Osteocyte (in vitro differentiated cells): ENCODE measurements around the gene COL23A1. TPM values are rescaled to one million over a fixed set of nuclear protein-coding genes. Genes with fewer than 3 reads are reported as not detected.

ENCODE experiments used
- DNase-seq: peaks from one replicate; pipeline ENCODE4 v3.0.0; 2021; ENCODE audit warnings: mixed read lengths; ENCODE audit not compliant: unreplicated experiment; ENCODE audit errors: extremely low spot score
- H3K27ac Mint-ChIP-seq: one replicate; pipeline ENCODE4 v1.8.0; 2021; ENCODE audit warnings: mild to moderate bottlenecking, mixed read lengths; ENCODE audit not compliant: unreplicated experiment
- H3K27me3 Mint-ChIP-seq: one replicate; pipeline ENCODE4 v1.8.0; 2021; ENCODE audit warnings: mixed read lengths; ENCODE audit not compliant: unreplicated experiment
- H3K36me3 Mint-ChIP-seq: one replicate; pipeline ENCODE4 v1.8.0; 2021; ENCODE audit warnings: mixed read lengths; ENCODE audit not compliant: unreplicated experiment
- H3K4me1 Mint-ChIP-seq: one replicate; pipeline ENCODE4 v1.8.0; 2021; ENCODE audit warnings: mixed read lengths; ENCODE audit not compliant: unreplicated experiment
- H3K4me3 Mint-ChIP-seq: one replicate; pipeline ENCODE4 v1.8.0; 2021; ENCODE audit warnings: mild to moderate bottlenecking, moderate library complexity, mixed read lengths; ENCODE audit not compliant: unreplicated experiment
- H3K9me3 Mint-ChIP-seq: one replicate; pipeline ENCODE4 v1.8.0; 2021; ENCODE audit warnings: mixed read lengths; ENCODE audit not compliant: unreplicated experiment
- total RNA-seq: library from RNA; stranded (reverse); gene quantifications from 2 replicates; pipeline ENCODE4 v1.2.1, GENCODE V29; 2021
- TF ChIP-seq, protein P1 (sequence below): fragments of 200-600 bp; sonication (generic); IDR thresholded peaks from 2 replicates; pipeline ENCODE4 v1.5.0; 2021; ENCODE audit warnings: antibody characterized with exemption, mild to moderate bottlenecking, moderate library complexity

COL23A1 gene
- total RNA-seq, 1 donor from 2014 or later: not detected

DNA sequence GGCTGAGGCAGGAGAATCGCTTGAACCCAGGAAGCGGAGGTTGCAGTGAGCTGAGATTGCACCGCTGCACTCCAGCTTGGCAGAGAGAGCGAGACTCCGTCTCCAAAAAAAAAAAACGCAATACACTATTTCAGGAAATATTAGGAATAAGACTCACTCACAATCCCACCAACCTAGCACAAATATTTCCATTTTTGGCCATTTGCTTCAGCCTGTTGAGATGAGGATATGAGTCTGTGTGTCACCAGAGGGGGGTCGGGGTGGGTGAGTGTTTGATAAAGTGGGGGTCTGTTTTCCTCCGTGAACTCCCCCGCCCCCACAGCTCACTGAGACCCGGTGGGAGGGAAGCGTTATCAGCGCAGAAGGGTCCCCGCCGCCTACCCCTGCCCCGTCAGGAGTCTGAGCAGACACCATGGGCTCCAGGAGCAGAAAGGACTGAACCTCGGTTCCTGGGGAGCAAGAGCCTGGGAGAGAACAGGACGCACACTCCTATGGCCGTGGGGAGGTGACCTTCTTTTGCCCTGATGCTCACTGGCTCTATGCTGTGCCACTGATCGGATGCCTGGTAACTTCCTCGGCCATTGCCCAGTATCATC lies 203.8 kb downstream of the COL23A1 start:
- no peak overlapping the region for H3K27ac Mint-ChIP-seq
- TF ChIP-seq, protein P1, sequence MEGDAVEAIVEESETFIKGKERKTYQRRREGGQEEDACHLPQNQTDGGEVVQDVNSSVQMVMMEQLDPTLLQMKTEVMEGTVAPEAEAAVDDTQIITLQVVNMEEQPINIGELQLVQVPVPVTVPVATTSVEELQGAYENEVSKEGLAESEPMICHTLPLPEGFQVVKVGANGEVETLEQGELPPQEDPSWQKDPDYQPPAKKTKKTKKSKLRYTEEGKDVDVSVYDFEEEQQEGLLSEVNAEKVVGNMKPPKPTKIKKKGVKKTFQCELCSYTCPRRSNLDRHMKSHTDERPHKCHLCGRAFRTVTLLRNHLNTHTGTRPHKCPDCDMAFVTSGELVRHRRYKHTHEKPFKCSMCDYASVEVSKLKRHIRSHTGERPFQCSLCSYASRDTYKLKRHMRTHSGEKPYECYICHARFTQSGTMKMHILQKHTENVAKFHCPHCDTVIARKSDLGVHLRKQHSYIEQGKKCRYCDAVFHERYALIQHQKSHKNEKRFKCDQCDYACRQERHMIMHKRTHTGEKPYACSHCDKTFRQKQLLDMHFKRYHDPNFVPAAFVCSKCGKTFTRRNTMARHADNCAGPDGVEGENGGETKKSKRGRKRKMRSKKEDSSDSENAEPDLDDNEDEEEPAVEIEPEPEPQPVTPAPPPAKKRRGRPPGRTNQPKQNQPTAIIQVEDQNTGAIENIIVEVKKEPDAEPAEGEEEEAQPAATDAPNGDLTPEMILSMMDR: no peak
- no peaks in the 10 kb centered on the region for H3K4me1 Mint-ChIP-seq
- no peaks in the 10 kb centered on the region for H3K36me3 Mint-ChIP-seq
- DNase-seq: no peak
- no peak overlapping the region for H3K4me3 Mint-ChIP-seq
- no peaks in the 10 kb centered on the region for H3K27me3 Mint-ChIP-seq
- H3K9me3 Mint-ChIP-seq: no peaks in the 10 kb centered on the region

DNA sequence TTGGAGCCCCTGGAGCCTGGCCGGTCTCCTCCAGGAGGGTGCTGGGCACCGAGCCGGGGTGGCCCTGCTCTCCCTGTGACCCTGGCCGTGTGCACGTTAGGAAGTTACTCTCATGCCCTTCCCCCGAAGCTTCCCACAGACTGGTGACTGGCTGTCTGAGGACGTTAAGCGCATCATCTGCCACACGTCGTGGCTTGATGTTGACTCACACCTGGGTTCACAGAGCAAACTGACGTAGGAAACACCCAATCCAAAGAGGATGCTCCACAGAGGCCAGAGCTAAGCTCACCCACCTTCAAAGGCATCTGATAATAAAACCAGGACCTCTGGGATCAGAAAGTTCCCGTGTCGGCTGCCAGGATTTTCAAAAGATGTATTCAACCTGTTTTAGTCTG lies 204.7 kb downstream of the COL23A1 start:
- H3K27me3 Mint-ChIP-seq: no peaks in the 10 kb centered on the region
- DNase-seq: no peak
- H3K4me3 Mint-ChIP-seq: no peak overlapping the region
- no peaks in the 10 kb centered on the region for H3K36me3 Mint-ChIP-seq
- H3K9me3 Mint-ChIP-seq: no peaks in the 10 kb centered on the region
- H3K27ac Mint-ChIP-seq: no peak overlapping the region
- TF ChIP-seq, protein P1: no peak
- H3K4me1 Mint-ChIP-seq: no peaks in the 10 kb centered on the region

DNA sequence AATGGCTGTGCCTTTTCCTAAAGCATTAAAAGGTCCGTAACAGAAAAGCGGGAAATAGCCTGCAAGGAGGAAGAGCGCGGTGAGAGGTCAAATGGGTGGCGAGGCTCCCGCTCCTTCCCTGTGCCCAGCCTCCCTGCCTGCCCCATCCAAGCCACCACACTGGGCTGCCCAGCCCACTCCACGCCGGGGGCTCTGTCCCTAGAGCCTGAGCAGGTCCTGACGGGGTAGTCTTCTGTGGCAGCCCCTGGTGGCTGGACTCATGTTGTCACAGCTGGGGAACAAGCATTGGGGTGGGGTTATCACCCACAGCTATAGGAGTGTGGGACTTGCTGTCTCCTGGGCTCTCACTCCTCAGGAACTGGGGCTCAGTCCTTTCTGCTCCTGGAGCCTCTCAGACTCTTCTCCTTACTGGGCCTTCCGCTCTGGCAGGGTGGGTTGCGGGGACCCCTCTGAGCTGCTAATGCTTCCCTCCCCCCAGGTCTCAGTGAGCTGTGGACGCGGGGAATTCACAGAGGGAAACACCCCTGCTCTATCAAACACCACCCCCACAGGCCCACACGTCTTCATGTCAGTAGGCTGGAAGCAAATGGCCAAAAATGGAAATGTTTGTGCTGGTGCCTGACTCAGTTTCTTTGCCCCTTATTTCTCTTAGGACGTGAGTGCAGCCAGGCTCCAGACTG lies 205.2 kb downstream of the COL23A1 start:
- H3K4me1 Mint-ChIP-seq: no peaks in the 10 kb centered on the region
- no peak for DNase-seq
- TF ChIP-seq, protein P1: no peak

DNA sequence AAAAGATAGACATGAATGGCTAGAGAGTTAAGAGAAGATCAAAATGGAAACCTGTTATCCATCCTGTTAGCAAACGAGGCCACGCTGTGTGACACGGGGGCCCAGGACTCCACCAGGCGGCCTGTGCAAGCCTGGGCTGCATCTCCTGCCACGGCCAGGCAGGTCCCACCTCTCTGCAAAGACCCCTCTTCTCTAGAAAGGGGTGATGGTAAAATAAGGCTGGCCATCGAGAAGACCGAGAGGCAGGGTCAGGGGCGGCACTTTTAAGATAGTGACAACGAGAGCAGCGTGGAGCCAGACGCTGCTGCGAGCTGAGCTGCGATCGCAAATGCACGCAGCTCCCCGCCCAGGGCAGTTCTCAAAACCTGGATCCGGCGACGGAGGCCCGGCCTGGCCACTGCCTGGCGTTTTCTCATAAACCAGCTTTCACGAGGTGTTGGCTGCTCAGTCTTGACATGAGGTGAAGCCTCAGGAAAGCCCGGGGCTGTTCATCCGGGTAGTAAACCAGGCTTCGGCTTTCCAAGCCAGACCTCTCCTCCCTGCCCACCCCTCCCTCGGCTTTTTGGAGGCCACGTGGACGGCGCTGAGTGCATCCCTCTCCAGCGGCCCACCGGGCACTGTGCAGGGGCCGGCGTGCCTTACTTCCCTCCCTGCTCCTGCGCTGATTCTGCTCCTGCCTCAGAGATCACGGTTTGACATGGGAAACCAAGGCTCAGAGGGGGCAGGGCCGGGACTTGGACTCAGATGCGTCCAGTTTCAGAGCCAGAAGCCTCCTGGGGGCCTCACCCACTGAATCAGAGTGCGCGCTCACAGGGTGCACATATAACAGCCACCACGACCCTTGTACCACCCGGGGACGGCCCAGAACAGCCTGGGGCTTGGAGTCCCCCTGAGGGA lies 206.0 kb downstream of the COL23A1 start:
- H3K4me3 Mint-ChIP-seq: no peak overlapping the region
- TF ChIP-seq, protein P1: no peak
- no peaks in the 10 kb centered on the region for H3K9me3 Mint-ChIP-seq
- H3K36me3 Mint-ChIP-seq: no peaks in the 10 kb centered on the region
- H3K4me1 Mint-ChIP-seq: no peaks in the 10 kb centered on the region
- no peak for DNase-seq
- no peaks in the 10 kb centered on the region for H3K27me3 Mint-ChIP-seq
- no peak overlapping the region for H3K27ac Mint-ChIP-seq

More for the DNA sequence above, 205.2 kb downstream of the COL23A1 start:
- H3K27me3 Mint-ChIP-seq: no peaks in the 10 kb centered on the region
- no peak overlapping the region for H3K4me3 Mint-ChIP-seq
- H3K9me3 Mint-ChIP-seq: no peaks in the 10 kb centered on the region
- no peaks in the 10 kb centered on the region for H3K36me3 Mint-ChIP-seq
- H3K27ac Mint-ChIP-seq: no peak overlapping the region
